ENCODE data around the gene PTRH1.

DNA sequence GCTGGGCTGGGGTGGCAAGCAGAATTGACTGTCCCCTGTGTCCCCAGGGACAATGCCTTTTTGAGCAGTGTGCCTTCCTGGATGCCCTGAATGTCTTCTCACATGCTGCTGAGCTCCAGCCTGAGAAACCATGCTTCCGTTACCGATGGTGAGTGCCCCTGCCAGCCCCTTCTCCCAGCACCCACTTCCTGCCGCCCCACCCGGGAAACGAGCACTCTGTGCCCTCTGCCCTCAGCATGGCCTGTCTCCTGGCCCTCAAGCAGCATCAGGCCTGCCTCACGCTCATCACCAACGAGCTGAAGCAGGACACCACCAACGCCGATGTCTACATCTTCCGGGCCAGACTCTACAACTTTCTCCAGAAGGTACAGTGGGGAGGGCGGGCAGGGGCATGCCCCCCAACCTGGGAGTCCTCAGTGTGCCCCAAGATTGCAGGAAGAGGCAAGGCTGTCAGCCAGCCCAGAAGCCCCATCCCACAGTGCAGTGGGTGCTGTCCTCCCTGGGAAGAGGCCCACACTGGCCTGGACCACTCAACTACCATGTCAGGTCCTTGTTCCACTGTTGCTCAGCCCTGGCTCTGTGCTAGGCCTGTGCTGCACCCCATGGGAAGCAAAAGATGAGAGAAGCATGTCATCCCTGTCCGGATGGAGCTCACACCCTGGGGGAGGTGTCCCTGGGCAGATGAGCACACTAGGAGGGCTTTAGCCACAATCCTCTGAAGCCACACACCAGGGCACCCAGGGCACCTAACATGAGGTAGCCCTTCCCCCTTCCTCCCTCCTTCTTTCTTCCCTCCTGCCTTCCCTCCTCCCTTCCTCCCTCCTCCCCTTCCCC, 4.8 kb upstream of the PTRH1 start:
- TF ChIP-seq, protein P1, sequence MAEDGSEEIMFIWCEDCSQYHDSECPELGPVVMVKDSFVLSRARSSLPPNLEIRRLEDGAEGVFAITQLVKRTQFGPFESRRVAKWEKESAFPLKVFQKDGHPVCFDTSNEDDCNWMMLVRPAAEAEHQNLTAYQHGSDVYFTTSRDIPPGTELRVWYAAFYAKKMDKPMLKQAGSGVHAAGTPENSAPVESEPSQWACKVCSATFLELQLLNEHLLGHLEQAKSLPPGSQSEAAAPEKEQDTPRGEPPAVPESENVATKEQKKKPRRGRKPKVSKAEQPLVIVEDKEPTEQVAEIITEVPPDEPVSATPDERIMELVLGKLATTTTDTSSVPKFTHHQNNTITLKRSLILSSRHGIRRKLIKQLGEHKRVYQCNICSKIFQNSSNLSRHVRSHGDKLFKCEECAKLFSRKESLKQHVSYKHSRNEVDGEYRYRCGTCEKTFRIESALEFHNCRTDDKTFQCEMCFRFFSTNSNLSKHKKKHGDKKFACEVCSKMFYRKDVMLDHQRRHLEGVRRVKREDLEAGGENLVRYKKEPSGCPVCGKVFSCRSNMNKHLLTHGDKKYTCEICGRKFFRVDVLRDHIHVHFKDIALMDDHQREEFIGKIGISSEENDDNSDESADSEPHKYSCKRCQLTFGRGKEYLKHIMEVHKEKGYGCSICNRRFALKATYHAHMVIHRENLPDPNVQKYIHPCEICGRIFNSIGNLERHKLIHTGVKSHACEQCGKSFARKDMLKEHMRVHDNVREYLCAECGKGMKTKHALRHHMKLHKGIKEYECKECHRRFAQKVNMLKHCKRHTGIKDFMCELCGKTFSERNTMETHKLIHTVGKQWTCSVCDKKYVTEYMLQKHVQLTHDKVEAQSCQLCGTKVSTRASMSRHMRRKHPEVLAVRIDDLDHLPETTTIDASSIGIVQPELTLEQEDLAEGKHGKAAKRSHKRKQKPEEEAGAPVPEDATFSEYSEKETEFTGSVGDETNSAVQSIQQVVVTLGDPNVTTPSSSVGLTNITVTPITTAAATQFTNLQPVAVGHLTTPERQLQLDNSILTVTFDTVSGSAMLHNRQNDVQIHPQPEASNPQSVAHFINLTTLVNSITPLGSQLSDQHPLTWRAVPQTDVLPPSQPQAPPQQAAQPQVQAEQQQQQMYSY (CRISPR knock-in tag; IDR thresholded peaks at IDR 0.05): no peak
- TF ChIP-seq, protein P2, sequence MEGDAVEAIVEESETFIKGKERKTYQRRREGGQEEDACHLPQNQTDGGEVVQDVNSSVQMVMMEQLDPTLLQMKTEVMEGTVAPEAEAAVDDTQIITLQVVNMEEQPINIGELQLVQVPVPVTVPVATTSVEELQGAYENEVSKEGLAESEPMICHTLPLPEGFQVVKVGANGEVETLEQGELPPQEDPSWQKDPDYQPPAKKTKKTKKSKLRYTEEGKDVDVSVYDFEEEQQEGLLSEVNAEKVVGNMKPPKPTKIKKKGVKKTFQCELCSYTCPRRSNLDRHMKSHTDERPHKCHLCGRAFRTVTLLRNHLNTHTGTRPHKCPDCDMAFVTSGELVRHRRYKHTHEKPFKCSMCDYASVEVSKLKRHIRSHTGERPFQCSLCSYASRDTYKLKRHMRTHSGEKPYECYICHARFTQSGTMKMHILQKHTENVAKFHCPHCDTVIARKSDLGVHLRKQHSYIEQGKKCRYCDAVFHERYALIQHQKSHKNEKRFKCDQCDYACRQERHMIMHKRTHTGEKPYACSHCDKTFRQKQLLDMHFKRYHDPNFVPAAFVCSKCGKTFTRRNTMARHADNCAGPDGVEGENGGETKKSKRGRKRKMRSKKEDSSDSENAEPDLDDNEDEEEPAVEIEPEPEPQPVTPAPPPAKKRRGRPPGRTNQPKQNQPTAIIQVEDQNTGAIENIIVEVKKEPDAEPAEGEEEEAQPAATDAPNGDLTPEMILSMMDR (IDR thresholded peaks at IDR 0.05): no peak
- TF ChIP-seq OVOL2 (CRISPR knock-in tag; IDR thresholded peaks at IDR 0.05; ENCODE audit: borderline replicate concordance) (no peak), SP1 (CRISPR knock-in tag; conservative IDR thresholded peaks at IDR 0.05) (no peak), KAT7 (CRISPR knock-in tag; IDR thresholded peaks at IDR 0.05; ENCODE audit: borderline replicate concordance) (no peak), MYBL2 (CRISPR knock-in tag; IDR thresholded peaks at IDR 0.05) (no peak)

All from WTC11 (cell line).